ENCODE measurements around the gene ELOVL6.
A peak's percentile ranks its signal among the peaks of the same experiment; 100 is the strongest.
"Not testable (repeated sequence)": the region's sequence is repeated elsewhere in the genome, so short reads cannot be mapped to it uniquely, and the experiment has no call there.

Gene ELOVL6

DNA sequence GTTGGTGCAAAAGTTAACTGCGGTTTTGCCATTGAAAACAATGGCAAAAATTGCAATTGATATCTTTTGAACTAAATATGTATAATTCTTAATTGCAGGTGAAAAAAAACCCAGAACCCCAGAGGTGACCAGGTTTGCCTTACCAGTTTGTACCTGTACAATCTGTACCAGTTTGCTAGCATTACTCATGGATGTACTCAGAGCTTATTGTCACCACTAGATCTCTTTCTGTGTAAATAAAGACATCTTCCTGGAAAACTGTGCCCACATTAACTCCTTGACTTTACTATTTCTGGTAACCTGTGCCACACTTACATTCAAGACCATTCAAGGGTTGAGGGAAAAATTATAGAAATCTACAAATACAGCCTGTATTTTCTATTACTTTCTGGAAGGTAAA, 139.7 kb downstream of the ELOVL6 start:
- no peak overlapping the region for H3K27ac ChIP-seq
- no peak for DNase-seq (ENCODE audit: low spot score)
- TF ChIP-seq, protein P1, sequence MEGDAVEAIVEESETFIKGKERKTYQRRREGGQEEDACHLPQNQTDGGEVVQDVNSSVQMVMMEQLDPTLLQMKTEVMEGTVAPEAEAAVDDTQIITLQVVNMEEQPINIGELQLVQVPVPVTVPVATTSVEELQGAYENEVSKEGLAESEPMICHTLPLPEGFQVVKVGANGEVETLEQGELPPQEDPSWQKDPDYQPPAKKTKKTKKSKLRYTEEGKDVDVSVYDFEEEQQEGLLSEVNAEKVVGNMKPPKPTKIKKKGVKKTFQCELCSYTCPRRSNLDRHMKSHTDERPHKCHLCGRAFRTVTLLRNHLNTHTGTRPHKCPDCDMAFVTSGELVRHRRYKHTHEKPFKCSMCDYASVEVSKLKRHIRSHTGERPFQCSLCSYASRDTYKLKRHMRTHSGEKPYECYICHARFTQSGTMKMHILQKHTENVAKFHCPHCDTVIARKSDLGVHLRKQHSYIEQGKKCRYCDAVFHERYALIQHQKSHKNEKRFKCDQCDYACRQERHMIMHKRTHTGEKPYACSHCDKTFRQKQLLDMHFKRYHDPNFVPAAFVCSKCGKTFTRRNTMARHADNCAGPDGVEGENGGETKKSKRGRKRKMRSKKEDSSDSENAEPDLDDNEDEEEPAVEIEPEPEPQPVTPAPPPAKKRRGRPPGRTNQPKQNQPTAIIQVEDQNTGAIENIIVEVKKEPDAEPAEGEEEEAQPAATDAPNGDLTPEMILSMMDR (IDR thresholded peaks at IDR 0.05): no peak
- H3K4me3 ChIP-seq: no peak overlapping the region

DNA sequence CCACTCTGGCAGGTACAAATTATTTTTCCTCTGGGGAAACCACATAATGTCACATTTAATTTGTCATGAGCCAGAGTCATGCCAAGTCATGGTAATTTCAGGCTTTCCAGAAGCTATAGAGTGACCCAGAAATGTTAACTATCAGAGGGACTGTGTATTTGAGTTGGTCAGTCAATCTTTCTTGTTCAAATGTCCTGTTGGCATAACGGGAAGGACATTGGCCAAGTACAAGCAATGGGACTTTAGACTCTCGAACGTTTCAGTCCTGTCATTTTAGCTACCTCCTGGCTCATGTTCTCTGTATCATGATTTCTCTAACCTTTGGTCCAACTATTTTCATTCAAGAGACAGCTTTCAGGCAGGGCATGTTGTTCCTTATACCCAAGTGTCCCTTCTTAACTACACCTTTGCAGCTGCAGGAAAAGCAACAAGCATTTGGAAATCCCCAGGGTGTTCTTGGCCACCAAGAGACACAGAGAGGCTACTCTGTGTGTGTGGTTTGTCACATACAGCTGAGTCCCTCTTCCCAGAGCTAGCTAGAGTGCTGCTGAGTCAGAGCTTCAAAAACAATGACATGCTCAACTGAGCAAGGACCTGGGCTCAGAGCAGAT, 143.2 kb downstream of the ELOVL6 start:
- no peak overlapping the region for H3K27ac ChIP-seq

DNA sequence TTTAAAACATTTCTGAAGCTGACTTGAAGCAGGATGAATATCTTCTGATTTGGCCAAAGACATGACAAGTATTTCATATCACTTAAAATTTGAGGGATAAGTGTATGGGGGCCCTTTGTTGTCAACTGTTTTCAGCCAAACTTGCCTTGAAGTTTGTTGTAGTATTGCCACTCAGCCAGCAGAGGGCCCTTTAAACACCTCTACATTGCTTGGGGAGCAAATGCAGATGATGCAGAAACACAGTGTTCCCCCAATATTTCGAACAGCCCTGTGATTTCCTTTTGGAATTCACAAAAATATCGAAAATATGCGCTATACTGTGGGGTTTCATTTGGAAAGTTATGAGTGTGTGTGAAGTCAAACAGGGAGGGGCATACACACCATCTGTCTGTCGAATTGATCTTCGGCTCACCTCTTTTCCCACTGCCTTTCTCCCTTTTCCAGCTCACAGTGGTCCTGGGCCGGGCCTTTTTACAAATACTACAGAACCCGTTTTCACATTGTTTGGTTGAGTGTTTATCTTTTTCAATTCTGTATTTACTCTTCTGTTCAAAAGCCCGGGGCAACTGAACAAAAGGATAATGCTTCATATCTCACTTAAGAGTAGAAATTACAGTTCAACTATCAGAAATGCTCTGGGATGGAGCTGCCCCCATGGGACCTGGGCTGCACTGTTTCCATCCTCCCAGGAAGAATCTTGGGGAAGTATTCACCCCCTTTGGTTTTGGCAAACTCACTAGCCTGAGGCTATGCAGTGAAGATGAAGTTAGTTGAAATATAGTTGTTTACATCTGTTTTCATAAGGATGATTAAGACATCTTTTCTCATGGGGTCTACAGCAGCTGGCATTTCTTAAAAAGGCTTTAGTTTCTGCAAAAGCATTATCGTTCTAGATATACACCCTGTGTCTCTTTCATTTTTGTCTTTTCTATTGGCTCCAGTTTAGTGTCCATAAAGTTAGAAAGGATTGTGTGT, 148.2 kb downstream of the ELOVL6 start:
- Histone ChIP-seq H3K27ac (no peak overlapping the region), H3K4me3 (no peak overlapping the region)
- no peak for DNase-seq (ENCODE audit: low spot score)
- TF ChIP-seq, protein P1 (IDR thresholded peaks at IDR 0.05): peak; percentile 52

More for the DNA sequence above, 143.2 kb downstream of the ELOVL6 start:
- DNase-seq (ENCODE audit: low spot score): no peak
- H3K4me3 ChIP-seq: no peak overlapping the region
- TF ChIP-seq, protein P1 (IDR thresholded peaks at IDR 0.05): no peak

DNA sequence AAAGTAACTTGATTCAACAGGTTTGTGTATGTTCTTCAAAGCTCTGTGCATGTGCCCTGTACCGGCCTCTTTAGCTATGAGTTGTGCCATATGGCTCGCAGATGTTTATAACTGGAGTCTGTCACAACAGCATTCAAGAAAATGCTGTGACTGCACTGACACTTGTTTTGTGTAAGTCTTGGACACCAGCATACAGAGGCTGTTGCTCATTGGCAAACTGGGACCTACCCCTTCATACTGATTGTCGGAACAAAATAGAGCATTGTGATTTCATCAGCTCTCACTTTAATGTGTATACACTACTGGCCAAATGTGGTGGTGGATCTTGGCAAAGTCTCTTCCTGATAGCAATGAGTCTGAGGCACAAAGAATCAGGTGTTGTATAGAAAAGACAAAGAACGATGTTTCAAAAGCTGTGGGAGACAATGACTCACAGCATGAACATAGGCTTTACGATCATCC, 151.8 kb downstream of the ELOVL6 start:
- no peak for DNase-seq (ENCODE audit: low spot score)
- Histone ChIP-seq H3K27ac (no peak overlapping the region), H3K4me3 (no peak overlapping the region)
- TF ChIP-seq, protein P1 (IDR thresholded peaks at IDR 0.05): no peak

DNA sequence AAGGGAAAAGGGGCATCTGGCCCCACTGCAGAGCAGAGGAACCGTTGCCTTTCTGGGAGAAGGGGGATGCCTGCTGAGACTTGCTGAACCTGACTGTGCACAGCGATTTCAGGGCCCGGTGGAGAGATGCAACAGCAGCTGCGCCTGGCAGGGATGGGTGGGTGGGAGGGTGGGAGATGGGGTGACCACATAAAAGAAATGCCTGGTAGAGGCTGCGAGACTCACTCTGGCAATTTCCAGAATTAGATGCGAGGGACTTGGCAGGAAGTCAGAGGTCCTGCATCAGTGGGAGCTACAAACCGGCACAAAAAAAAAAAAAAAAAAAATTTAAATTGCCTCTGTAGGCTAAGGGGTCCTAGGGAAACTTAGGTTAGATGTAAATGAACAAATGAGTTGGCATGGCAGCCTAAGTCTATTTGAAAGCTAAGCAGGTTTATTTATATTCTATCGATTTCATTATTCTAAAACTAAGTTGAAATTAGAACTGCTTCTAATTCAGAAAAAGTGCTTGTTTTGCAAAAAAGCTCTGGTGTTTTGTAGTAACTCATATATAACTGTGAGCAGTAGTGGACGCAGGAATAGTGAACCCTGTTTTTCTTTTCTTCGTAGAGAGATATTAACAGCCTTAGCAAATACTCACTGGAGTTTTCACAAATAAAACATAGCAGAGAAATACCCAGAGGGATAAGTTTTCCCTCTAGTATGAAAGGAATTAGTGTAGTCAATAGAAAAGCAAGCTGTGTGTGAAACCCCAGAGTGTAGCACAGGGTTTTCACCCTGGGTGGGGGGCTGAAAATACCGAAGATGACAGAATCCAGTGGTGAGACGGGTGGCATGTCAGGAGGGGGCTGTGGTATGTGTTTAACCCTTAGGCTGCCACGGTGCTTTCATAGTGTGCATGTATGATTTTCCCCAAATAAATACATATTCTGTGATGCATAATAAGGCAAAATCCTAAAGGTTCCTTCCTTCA, 155.6 kb downstream of the ELOVL6 start:
- Histone ChIP-seq H3K27ac (no peak overlapping the region), H3K4me3 (no peak overlapping the region)
- TF ChIP-seq, protein P1 (IDR thresholded peaks at IDR 0.05): no peak
- no peak for DNase-seq (ENCODE audit: low spot score)

DNA sequence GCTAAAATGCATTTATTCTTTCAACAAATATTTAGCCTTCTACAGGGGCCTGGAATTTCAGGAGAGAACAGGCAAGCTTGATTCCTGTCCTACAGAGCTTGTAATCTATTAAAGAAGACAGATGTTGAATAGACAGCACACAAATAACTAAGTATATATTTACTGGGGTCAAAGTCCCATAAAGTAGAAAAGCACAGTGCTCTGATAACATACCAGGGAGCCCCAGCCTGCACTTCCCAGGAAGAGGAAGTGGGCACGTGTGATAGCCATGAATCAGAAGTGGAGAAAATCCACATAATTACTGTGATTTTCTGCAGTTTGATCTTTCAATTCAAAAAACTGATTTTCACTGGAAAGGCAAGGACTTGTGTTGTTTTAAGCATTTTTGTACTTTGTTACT, 156.7 kb downstream of the ELOVL6 start:
- H3K4me3 ChIP-seq: no peak overlapping the region
- TF ChIP-seq, protein P1 (IDR thresholded peaks at IDR 0.05): no peak
- no peak overlapping the region for H3K27ac ChIP-seq
- DNase-seq (ENCODE audit: low spot score): no peak

DNA sequence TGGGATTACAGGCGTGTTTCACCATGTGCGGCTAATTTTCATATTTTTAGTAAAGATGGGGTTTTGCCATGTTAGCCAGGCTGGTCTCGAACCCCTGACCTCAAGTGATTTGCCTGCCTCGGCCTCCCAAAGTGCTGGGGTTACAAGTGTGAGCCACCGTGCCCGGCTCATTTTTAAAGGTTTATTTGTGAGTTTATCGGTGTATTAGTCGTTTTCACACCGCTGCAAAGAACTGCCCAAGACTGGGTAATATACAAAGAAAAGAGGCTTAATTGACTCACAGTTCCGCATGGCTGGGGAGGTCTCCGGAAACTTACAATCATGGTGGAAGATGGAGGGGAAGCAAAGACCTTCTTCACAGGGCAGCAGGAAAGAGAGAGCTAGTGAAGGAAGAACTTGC, 159.3 kb downstream of the ELOVL6 start:
- not testable (repeated sequence) for H3K27ac ChIP-seq; DNase-seq (ENCODE audit: low spot score); H3K4me3 ChIP-seq
